ENCODE measurements around the gene VWF. TPM values are rescaled to one million over a fixed set of nuclear protein-coding genes. Genes with fewer than 3 reads are reported as not detected.

VWF gene
- total and polyA plus RNA-seq, 2 of the 13 experiments (the other 11 are each of a cell fraction or from before 2014, with no cell fraction given), result 0.20 to 0.25 TPM

DNA sequence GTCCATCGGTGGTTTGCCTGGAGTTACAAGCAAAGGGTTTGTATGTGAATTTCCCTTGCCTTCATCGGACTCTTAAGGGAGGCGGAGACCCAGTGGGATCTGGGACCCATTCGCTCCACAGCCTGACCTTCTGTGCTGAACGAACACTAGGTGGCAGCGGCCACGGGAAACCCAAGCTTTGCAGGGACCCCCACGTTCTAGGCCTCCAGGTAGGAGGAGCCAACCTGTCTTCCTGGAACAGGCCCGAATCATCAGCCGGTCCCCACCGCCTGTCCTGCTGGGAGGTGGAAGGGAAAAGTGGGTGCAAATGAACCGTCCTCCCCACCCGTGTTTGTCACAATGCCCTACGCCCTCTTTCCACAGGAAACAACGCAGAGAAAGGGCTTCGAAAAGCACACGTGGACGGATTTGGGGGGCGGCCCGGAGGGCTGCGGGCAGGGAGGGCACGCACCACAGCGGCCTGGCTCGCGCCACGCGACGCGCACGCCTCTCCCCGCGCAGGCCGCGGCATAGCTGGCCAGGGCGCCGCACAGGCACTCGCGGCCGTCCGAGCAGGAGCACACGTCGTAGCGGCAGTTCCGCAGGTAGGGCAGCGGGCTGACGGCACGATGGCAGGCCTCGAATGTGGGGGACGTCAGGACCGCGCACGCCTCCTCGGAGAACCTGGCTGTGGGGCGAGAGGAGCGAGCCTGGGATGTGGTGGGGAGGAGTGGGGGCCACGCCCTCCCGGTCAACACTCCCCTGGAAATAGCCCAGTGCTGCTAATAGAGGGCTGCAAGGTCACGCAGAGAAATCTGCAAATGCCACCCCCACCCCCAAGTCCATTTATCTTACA is 67.8 kb downstream of the VWF start (continued):
- TF ChIP-seq, protein P1, sequence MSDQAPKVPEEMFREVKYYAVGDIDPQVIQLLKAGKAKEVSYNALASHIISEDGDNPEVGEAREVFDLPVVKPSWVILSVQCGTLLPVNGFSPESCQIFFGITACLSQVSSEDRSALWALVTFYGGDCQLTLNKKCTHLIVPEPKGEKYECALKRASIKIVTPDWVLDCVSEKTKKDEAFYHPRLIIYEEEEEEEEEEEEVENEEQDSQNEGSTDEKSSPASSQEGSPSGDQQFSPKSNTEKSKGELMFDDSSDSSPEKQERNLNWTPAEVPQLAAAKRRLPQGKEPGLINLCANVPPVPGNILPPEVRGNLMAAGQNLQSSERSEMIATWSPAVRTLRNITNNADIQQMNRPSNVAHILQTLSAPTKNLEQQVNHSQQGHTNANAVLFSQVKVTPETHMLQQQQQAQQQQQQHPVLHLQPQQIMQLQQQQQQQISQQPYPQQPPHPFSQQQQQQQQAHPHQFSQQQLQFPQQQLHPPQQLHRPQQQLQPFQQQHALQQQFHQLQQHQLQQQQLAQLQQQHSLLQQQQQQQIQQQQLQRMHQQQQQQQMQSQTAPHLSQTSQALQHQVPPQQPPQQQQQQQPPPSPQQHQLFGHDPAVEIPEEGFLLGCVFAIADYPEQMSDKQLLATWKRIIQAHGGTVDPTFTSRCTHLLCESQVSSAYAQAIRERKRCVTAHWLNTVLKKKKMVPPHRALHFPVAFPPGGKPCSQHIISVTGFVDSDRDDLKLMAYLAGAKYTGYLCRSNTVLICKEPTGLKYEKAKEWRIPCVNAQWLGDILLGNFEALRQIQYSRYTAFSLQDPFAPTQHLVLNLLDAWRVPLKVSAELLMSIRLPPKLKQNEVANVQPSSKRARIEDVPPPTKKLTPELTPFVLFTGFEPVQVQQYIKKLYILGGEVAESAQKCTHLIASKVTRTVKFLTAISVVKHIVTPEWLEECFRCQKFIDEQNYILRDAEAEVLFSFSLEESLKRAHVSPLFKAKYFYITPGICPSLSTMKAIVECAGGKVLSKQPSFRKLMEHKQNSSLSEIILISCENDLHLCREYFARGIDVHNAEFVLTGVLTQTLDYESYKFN (CRISPR knock-in tag; conservative IDR thresholded peaks at IDR 0.05), result no peak
- TF ChIP-seq ZNF343 (CRISPR knock-in tag; IDR thresholded peaks at IDR 0.05) (no peak), NR2C2 (CRISPR knock-in tag; IDR thresholded peaks at IDR 0.05; ENCODE audit: borderline replicate concordance) (no peak), ZNF3 (CRISPR knock-in tag; IDR thresholded peaks at IDR 0.05) (no peak), ZNF230 (CRISPR knock-in tag; IDR thresholded peaks at IDR 0.05) (no peak), ZNF746 (CRISPR knock-in tag; IDR thresholded peaks at IDR 0.05) (no peak), JUND (CRISPR knock-in tag; IDR thresholded peaks at IDR 0.05) (no peak), MIER3 (CRISPR knock-in tag; IDR thresholded peaks at IDR 0.05; ENCODE audit: borderline replicate concordance) (no peak)
- TF ChIP-seq, protein P2, sequence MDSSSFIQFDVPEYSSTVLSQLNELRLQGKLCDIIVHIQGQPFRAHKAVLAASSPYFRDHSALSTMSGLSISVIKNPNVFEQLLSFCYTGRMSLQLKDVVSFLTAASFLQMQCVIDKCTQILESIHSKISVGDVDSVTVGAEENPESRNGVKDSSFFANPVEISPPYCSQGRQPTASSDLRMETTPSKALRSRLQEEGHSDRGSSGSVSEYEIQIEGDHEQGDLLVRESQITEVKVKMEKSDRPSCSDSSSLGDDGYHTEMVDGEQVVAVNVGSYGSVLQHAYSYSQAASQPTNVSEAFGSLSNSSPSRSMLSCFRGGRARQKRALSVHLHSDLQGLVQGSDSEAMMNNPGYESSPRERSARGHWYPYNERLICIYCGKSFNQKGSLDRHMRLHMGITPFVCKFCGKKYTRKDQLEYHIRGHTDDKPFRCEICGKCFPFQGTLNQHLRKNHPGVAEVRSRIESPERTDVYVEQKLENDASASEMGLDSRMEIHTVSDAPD (CRISPR knock-in tag; IDR thresholded peaks at IDR 0.05), result no peak
- TF ChIP-seq, protein P3, sequence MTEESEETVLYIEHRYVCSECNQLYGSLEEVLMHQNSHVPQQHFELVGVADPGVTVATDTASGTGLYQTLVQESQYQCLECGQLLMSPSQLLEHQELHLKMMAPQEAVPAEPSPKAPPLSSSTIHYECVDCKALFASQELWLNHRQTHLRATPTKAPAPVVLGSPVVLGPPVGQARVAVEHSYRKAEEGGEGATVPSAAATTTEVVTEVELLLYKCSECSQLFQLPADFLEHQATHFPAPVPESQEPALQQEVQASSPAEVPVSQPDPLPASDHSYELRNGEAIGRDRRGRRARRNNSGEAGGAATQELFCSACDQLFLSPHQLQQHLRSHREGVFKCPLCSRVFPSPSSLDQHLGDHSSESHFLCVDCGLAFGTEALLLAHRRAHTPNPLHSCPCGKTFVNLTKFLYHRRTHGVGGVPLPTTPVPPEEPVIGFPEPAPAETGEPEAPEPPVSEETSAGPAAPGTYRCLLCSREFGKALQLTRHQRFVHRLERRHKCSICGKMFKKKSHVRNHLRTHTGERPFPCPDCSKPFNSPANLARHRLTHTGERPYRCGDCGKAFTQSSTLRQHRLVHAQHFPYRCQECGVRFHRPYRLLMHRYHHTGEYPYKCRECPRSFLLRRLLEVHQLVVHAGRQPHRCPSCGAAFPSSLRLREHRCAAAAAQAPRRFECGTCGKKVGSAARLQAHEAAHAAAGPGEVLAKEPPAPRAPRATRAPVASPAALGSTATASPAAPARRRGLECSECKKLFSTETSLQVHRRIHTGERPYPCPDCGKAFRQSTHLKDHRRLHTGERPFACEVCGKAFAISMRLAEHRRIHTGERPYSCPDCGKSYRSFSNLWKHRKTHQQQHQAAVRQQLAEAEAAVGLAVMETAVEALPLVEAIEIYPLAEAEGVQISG (CRISPR knock-in tag; IDR thresholded peaks at IDR 0.05), result 0 out of 2 replicates have a peak, but pooled peaks have one; percentile 42

All from HepG2 (cell line).